Measurements from ENCODE around the gene ENKD1. TPM values are rescaled to one million over a fixed set of nuclear protein-coding genes. Genes with fewer than 3 reads are reported as not detected.

The ENKD1 gene
- total RNA-seq, 4 donors from 2014 or later = 7.7 to 17.8 (median 13.7) TPM

DNA sequence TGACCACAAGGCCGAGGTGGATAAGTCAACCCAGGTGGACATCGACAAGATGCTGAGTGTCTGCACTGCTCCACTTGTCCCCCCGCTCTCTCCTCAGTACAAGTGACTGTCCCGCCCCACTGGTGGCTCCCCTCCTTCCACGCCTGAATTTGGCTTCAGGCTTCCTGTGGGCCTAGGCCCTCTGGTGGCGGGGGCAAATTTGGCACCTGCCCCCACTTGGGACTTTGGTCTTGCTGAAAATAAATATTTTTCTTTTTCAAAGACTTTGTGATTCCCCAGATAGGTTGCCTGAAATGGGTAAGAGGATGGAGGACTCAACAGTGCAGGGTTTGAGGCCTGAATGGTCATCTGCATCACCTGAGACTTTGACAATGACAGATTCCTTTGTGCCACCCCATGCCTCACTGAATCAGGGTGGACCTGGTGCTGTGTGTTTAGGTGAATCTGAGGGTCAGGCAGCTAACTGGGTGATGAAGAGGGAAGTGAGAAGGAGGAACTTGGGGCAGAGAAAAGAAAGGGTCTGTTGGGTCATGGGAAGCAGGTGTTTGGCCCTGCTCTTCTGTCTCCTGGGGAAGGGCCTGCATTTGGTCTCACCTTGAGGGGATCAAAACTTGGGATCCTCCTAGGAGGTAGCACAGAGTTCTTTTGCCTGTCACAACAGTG lies 2.1 kb upstream of the ENKD1 start:
- DNase-seq (ENCODE audit: low spot score) (no peak), ATAC-seq (ENCODE audit: low FRiP score) (no peak)
- TF ChIP-seq, protein P1, sequence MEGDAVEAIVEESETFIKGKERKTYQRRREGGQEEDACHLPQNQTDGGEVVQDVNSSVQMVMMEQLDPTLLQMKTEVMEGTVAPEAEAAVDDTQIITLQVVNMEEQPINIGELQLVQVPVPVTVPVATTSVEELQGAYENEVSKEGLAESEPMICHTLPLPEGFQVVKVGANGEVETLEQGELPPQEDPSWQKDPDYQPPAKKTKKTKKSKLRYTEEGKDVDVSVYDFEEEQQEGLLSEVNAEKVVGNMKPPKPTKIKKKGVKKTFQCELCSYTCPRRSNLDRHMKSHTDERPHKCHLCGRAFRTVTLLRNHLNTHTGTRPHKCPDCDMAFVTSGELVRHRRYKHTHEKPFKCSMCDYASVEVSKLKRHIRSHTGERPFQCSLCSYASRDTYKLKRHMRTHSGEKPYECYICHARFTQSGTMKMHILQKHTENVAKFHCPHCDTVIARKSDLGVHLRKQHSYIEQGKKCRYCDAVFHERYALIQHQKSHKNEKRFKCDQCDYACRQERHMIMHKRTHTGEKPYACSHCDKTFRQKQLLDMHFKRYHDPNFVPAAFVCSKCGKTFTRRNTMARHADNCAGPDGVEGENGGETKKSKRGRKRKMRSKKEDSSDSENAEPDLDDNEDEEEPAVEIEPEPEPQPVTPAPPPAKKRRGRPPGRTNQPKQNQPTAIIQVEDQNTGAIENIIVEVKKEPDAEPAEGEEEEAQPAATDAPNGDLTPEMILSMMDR (IDR thresholded peaks at IDR 0.05) = no peak

DNA sequence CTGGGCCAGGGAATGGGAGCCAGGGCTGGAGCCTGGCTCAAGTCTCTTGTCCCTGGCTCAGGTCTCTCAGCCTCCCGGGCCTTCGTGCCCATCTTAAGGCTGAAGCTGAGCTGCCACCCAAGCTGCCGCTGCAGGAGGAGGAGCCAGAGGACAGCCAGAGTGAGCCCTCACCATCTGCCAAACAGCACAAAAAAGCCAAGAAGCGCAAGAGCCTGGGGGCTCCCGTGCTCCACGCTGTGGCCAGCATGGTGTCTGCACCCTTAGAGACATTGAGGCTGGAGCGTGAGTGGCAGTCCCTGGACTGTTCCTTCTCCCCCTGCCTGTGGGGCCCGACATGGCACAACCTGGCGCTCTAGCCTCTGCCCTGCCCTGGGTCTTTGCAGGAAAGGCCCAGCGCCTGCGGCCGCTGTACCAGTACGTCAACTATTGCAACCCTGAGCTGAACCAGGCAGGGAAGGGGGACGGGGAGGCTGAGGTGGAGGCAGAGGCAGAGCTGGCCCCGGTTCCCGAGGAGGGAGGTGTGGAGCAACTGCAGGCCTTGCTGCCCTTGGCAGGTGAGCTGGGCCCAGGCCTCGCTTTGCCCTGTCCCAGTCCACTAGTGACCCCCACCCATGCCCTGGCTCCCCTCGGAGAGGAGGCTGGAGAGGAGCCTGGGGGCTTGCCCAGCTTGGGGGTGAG lies 1.4 kb upstream of the ENKD1 start:
- no peak for DNase-seq (ENCODE audit: low spot score)
- ATAC-seq (ENCODE audit: low FRiP score) = peak; percentile 69
- TF ChIP-seq, protein P1 (IDR thresholded peaks at IDR 0.05) = peak in 1 of 3 donors; percentile 44

DNA sequence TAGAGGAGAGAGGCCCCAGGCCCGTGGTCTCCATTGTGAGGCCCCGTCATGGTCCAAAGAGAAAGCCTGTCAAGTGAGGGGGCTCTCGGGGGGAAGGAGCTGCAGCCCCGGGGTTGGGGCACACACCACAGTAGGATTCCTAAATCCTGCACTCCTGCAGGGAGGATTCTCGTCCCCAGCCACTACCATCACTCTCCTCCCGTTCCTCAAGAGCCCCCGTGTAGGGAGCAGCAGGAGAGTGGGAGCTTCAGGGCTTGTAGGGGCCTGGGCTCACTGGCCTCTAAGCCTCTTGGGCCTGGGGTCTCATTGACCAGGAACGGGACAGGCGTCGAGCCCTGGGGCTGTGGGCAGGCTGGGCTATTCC lies 885 bp upstream of the ENKD1 start:
- TF ChIP-seq, protein P1 (IDR thresholded peaks at IDR 0.05) = no peak
- ATAC-seq (ENCODE audit: low FRiP score) (peak; percentile 2), DNase-seq (ENCODE audit: low spot score) (no peak)

DNA sequence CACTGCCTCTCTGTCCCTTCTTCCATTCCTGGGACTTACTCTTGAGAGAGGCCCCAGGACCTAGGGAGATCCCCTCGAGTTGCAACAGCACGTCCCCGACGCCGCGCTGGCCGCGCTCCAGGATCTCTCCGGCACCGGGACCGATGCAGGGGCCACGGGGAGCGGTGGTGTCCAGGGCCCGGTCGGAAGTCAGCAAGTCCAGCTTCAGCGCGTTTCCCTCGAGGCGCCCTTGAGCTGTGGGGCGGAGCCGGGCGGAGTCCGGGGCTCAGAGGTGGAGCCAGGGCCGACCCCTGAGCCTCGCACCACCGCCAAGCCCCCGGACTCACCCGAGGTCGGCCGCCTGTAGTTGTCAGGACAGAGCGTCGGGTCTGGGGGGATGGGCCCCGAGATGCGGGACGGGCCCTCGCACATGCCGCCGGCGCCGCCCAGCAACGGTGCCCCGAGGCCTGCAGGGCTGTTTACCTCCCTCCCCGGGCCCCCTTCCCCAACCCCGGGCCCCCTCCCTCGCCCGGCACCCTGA lies 458 bp downstream of the ENKD1 start:
- TF ChIP-seq, protein P1 (IDR thresholded peaks at IDR 0.05) = no peak
- ATAC-seq (ENCODE audit: low FRiP score) = no peak
- DNase-seq (ENCODE audit: low spot score) = no peak

DNA sequence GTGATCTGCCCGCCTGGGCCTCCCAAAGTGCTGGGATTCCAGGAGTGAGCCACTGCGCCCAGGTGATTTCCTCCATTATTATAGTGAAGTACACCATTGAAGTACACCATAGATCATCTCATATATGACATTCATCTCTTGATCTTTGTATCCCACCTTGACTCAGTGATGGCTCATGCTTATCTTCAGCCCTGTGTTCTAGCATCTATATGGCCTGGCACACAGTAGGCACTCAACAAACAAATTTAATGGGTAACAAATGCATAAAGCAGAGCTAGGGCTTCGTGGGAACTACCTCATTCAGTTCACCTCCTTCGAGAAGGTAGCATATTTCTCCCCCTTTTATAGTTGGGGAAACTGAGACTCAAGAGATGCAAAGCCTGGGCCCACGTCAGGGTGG lies 952 bp downstream of the ENKD1 start:
- TF ChIP-seq, protein P1 (IDR thresholded peaks at IDR 0.05) = no peak
- DNase-seq (ENCODE audit: low spot score) = no peak
- no peak for ATAC-seq (ENCODE audit: low FRiP score)

DNA sequence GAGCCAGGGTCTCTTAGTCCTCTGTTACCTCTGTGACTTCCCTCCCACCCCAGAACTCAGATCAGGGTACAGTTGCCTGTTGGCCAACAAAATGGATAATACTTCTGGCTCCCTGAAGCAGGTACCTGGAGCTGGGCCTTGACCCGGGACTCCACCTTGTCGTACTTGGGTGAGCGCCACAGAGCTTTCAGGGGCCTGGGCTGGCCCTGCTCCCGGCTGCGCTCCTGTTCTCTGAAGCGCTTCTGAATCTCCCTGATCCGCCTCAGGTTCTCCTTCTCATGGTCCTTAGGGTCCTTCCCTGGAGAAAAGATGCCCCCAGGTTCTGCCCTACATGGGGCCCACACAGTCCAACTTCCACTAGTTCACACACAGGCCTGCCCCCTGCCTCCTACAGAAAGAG lies 1.7 kb downstream of the ENKD1 start:
- DNase-seq (ENCODE audit: low spot score) = no peak

More for the DNA sequence above, 1.7 kb downstream of the ENKD1 start:
- ATAC-seq (ENCODE audit: low FRiP score) = no peak
- TF ChIP-seq, protein P1 (IDR thresholded peaks at IDR 0.05) = no peak
